Stimulated activated CD8-positive, alpha-beta memory T cell treated with anti-CD3 and anti-CD28 coated beads, Interleukin-12 subunit alpha, Interleukin-12 subunit beta, amount 100 ng/mL, for 4 hours (primary cell): ENCODE results near the gene DCDC2C.
"Not testable (repeated sequence)": the region's sequence is repeated elsewhere in the genome, so short reads cannot be mapped to it uniquely, and the experiment has no call there.

Source experiments
- DNase-seq: peaks from one replicate; pipeline ENCODE4 v3.0.0-alpha.2; 2020; ENCODE audit warnings: low read depth

Gene DCDC2C, protein sequence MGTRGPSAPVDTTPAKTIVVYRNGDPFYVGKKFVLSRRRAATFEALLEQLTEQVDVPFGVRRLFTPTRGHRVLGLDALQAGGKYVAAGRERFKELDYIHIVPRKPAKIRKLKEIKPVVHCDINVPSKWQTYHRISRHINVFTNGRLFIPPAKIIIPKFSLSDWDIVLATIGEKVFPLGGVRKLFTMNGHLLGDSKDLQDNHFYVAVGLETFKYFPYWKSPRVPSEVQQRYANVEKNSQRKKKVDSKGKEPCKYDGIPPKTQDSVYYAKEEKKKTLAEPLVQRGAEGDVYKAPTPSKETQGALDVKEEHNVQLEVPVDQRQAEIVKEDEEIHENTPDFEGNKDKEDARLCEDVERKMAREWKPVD

DNA sequence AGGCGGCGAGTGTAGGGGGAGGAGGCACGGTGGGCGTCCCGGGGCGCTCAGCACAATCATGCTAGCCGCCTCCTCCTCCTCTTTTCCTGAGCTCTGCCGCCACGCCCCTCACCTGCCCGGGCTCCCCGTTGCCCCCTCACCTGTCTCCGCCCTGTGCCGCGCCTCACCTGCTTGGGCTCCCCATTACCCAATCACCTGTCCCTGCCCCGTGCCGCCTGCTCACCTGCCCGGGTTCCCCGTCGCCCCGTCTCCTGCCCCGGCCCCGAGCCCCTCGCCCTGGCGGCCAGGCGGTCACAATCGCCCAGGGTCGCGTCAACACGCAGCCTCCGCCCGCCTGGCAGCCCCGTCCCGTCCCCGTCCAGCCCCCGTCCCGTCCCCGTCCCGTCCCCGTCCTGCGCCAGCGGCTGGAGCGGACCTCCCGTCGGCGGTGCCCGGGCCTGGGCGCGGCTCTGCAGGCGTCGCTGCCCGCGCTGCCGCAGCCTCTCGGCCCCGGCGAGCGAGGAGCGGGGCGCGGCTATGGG, at the start of gene DCDC2C:
DCDC2C (plus strand) TSS at position 340 of the 521 bp plus-strand sequence; CDS start at position 517, 177 bp downstream.
- no peak for DNase-seq

DNA sequence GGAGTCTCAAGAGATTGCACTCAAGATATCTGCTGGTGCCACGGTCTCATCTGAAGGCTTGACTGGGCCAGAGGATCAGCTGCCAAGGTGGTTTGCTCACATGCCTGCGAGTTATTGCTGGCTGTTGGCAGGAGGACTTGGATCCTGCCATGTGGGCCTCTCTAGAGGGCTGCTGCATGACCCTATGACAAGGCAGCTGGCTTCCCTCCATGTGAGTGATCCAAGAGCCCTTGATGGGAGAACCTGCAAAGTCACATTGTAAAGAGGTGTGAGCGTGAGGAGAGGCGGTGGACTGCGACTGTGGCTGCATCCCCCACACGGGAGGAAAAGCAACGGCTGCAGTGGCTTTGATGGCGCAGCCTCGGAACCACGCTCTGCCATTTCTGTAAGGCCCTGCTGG, 49.4 kb upstream of the DCDC2C start:
- DNase-seq = no peak

DNA sequence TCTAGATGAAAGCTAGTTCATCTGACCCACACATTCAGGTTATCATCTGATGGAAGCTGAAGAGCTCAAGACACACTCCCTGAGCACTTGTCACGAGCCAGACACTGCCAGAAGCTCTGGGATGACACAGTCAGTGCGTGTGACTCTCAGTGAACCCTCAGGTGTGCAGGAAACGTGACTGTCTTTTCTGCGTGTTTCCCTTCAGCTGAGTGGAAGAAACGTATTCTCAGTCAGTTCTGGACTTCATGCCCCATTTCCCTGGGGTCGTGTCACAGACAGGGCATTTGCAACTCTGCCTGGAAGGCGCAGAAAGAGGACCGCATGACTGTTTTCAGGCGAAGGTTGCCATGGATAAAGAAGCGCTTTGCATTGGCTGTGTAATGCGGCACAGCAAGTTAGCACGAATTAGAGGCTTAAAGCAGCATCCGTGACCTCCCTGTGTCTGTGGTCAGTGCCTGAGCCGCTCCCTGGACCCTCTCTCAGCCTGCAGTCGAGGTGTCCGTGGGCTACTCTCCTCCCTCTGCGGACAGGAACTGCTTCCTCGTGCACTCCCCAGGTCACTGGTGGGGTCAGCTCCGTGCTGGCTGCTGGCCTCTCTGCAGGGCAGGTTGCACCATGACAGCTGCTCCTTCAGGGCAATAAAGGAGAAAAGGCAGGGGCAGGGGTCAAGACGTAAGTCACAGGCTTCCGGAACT, 48.7 kb upstream of the DCDC2C start:
- DNase-seq = no peak

DNA sequence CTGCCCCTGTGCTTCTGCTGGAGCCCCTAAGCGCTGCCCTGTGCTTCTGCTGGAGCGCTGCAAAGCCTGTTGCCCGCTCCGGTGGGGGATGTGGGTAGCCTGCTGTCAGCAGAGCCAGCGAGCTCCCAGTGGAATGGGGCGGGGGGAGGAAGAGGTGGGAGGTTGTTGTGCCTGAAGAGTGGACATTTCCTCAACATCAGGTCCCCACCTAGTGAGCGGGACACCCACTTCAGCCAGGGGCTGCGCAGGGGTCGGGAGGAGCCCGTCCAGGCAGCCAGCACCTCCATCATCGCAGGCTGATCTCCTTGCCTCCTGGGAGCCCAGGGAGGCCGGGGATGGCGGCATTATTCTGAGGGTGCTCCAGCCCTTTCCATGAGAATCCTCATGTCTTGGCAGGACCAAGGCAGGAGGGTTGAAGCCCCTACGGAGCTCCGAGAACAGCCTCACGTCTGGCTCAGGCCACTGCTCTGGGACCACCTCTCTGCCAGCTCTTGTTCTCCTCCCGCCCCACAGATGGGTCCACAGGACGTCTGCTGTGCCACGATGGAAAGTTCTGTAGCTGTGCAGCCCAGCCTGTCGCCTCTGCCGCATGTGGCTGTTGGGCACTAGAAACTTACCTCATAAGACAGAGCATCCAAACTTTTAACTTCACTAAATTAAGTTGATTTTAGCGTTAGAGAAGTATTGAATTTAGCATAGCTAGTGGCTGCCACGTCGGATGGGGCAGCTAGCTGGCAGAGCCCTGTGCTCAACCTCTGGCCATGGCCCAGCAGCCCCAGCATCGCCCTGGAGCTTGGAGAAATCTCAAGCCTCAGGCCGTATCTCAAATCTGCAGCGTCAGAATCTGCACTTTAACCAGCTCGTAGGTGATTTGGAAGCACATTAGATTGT, 47.3 kb upstream of the DCDC2C start:
- no peak for DNase-seq

DNA sequence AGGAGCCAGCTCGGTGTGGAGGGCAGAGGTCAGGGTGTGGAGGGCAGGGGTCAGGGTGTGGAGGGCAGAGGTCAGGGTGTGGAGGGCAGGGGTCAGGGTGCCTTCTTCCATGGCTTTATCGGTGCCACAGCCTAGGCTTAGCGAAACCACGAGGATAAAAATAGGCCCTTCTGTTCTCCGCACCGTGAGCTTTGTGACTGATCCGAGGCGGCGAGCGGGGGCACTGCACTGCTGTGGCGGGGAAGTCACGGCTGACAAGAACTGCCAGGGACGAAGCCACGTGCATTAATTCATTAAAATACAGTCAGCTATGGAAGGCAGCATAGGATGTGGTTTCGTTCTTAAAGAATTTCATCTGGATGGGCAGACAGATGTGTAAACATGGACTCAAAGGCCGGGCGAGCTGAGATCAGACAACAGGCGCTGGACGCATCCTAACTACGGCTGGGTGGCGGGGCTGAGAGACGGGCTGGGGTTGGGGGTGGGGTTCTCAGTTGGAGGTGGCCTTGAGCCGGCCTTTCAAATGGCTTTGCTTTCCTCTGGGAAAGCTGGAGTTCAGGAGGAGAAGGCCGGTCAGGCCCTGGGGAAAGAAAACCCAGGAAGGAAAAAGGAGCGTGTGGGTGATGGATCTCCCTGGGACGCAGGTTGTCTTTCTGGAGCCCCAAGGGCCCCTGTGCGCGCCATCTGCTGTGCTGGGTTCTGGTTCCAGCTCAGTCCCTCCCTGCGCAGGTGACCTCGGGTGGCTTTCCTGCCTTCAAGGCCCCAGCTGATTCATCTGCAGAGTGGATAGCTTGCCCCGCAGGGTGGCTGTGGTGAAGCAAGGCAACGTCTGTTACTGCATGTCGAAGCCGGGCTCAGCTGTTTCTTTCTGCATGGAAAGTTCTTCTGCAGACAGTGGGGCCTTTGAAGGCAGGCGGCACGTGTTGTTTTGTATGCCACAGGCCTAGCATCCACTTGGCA, 46.3 kb upstream of the DCDC2C start:
- no peak for DNase-seq

DNA sequence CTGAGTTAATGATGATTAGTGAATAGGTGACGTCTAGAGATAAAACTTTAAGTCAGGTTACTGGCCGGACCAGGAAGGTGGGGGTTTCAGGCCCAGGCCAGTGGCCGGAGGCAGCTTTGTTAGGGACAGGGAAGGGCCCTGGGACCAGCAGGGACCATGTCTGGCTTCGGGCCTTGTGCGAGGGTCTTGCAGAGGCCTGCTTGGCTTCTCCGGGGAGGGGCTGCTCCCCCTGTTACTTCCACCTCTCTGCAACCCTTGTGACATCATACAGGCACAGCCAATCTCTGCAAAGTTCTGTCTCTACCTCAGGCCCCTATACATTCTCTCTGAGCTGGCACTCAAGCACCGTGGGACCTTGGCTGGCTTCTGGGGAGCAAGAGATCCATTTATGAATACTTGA, 45.5 kb upstream of the DCDC2C start, which contains the start of gene ALLC:
ALLC (plus strand) TSS at position 320 of the 400 bp plus-strand sequence. CDS start 12,958 bp downstream, outside the sequence.
- no peak for DNase-seq

DNA sequence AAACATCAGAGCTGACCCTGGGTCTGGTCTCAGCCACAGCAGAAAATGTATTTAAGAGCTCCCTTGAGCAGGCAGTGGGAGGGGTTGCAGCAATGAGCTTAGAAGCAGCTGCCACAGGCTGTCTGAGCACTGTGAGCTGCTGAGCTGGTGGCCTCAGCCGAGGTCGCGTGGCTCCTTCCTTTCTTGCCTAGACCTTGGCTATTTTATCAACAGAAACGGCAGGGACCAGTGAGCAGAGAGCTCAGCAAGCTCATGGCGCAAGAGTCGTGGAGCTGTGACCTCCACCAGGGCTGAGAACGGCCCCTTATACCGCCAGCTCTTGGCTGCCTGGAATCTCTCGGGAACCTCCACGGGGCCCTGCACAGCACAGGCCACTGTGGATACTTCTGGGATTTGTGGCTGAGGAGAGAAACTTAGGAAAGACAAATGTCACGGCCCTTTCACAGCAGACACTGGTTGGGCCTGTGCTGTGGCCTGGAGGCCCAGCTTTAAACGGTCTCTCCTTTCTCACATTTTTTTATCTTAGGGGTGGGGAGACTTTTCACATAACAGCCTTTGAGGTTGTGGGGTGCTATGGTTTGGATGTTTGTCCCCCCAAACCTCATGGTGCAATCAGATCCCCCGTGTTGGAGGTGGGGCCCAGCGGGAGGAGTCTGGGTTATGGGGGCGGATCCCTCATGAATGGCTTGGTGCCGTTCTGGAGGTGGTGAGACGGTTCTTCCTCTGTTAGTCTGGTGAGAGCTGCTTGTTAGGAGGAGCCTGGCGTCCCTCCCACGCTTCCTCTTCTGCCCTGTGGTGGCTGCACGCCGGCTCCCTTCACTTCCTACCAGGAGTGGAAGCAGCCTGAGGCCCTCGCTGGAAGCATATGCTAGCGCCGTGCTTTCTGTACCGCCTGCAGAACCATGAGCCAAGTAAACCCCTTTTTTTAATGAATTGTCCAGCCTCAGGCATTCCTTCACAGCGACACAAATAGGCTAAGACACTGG, 43.6 kb upstream of the DCDC2C start:
- DNase-seq = no peak

DNA sequence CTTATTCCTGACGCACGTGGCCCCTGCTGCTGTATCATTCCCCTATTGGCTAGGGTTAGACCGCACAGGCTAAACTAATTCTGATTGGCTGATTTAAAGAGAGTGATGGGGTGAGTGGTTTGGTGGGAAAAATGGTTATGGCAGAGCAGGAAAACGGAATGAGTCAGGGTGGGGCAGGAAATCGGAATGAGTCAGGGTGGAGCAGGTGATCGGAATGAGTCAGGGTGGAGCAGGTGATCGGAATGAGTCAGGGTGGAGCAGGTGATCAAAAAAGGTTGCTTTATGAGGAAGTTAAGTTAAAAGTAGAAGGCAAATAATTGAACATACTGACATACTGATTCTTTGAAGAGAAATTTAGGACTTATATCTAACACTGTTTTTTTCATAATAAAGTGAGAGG, 42.7 kb upstream of the DCDC2C start:
- DNase-seq = not testable (repeated sequence)

DNA sequence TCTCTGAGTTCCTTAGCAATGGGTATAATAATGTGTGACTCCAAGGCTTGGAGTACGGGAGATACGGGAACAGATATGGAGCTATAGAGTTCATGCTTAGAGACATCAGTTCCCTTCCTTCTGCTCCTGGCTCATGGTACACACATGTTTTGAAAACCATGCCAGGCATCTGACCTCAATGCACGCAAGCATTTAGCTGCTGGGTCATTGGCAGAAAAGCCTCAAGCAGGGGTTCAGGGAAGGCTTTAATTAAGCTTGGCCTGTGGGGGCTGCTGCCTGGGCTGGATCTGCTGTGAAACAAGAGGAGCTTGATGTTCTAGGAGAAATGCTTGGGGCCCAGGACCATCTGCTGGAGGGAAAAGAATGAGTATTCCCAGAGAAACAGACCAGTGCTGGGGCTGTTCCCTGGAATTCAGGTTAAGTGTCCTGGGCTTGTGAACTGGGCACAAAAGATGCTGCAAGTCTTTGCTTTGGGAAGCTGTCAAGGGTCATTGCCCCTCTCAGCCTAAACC, 42.2 kb upstream of the DCDC2C start:
- DNase-seq = no peak

DNA sequence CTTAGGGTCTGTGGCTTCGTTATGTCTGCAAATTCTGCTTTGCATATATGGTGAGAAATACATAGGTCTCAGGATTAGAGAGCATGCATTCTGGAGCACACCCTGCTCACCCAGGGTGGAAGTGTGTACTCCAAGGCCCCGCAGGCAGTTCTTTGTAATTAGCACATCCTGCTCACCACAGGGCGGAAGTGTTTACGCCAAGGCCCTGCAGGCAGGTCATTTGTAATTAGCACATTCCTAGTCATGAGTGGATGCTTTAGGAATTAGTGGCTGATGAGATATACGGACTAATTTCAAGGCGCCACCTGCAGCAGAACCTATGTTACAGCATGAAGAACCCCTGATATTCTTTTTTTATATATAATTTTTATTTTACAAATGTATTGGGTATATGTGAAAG, 41.1 kb upstream of the DCDC2C start:
- DNase-seq = no peak

DNA sequence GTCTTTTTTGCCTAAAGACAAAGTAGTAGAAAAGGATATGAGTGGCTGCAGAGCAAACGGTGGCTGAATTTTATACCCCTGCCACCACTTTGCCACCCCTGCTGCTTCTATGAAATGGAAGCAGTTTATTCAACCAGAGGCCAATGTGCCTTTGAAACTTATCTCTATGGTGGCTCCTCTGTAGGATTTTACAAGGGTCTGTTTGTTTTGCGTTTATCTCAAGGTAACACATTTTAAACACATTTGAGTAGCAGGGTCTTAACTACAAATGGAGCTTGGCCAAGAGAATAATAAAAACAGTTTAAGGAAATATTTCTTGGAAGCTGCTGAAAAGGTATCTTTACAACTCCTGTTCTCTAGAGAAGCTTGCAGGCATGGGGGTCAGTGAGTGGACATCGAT, 39.3 kb upstream of the DCDC2C start:
- no peak for DNase-seq

DNA sequence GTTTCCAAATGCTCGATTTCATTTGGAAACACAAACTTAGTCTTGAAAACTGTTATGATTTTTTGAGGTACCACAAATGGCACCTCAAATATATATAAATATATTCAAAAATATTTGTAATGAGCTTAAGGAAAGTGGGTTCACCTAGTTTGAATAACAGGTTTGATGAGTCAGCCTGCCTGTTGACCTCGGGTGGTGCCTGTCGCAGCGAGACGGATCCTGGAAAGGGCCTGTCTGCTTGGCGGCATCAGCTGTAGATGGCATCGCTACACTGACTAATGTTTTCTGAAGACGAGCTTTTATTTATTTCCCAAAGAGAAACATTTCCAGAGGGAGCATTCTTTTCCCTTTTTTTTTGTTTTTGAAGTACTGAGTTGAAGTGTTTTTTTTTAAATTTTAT, 38.5 kb upstream of the DCDC2C start:
- DNase-seq = no peak

DNA sequence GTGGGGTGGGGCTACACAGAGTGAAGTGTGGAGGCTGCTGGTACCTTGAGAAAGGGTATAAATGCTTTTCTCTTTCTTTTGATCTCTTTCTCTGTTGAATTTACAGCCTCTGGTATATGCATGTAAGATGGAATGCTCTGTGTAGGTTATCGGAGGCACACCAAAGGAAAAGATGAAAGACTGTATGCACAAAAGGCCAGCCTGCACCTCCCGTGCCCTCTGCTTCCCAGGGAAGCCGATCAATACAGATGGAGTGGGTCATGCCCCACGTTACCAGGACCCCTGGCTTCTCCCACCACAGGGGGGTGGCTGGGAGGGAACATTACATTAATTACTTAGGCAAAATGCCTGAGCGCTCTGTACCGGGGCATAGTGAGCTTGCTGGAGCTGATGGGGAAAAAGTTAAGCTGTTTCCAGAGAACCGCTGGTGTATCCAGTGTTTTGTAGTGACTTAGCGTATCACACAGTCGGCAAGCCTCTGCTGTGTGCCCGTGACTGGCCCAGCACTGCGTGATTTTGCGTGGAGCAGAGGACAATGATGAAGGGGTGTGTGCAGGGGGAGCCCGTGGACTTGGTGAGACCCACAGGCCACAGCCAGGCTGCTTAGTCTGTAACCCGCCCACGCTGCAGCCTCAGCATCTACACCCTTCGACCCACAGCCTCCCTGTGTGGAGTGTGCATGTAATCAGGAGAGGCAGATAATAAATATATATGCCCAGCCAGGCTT, 37.3 kb upstream of the DCDC2C start:
- DNase-seq = no peak

DNA sequence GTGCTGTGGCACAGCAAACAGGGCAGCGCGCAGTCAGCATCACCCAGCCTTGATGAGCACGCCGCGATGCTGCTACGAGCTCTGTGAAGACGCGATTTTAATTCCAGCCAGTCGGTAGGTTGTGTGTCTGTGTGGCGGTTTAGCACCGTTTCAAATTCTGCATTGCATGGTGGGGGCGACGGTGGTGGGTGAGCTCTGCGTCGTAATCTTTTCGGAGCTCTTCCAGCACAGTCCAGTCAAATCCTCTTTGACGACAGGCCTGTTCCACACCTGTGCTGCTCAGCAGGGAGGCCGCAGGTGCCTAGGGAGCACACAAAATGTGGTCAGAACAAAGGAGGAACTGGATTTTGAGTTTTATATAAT, 36.8 kb upstream of the DCDC2C start:
- DNase-seq = no peak

DNA sequence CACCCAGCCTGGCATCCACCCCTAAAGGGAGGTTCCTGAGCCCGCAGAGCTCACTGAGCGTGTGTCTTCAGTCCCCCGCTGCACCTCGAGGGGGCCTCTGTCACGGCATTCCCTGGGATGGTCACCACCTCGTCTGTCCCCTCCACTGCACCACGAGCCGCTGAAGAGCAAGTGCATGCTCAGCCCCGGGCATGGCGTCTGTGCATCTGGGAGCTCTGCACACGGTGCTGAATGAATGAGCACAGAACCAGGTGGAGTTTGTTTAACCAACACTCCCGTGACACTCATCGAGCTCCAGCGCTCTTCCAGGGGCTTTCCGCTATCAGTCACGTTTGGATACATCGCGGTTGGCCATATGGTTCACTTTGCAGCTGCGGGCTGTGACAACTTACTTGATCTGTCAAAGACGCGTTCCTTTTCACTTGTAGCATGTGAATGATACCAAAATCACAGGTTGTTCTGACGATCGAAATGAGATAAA, 36.2 kb upstream of the DCDC2C start:
- DNase-seq = no peak

DNA sequence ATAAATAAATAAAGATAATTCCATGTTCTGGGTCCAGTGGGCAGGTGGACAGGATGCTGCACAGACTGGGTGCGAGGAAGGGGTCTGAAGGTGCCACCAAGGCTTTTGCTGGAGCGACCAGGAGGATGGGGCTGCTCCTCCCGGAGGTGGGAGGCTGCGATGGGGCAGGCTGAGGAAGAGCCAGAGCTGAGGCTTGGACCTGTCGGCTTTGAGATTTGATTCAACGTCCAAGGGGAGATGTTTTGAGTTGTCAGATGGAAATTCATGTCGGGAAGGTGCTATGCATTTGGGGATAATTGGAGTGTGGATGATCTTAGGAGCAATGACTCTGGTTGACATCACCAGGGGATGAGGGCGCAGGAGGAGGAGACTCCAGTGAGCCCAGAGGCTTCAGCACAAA, 33.7 kb upstream of the DCDC2C start:
- DNase-seq = no peak

DNA sequence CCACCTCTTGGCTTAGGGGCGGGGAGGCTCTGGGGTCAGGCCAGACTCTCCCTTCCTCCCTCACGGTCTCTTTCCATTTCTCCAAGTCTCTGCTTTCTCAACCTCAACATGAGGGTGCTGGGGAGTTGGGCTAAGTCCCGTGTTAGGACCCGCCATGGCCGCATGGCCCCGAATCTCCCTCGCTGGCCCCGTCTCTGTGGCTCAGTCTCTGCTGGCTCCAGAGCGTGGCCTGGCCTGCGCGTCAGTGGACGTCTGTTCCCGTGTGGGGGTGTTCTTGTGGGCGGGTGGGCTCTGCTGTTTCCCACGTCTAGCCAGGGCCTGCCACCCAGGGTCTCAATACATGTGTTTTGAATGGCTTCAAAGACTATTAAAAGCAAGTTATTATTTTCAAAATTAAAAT, 33.0 kb upstream of the DCDC2C start:
- no peak for DNase-seq

DNA sequence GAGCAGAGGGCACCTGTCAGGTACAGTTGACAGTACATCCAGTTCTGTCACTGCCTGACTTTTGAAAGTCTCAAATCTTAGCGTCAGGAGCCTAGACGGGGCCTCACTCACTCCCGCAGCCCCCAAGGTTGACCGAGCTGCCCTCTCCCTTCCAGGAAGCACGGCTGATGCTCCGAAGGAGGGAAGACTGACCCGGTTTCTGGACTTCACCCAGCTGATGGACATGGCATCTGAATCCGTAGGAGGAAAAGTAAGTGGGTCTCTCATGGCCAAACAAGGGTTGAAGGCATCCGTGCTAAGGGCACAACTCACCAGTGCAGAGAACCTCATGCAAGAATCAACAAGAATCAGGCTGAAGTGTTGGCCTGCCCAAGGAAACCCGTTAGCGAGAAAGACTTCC, 32.4 kb upstream of the DCDC2C start:
- DNase-seq = no peak
